Measurements from ENCODE around the gene USP3. TPM values are rescaled to one million over a fixed set of nuclear protein-coding genes. Genes with fewer than 3 reads are reported as not detected.
A peak's percentile ranks its signal among the peaks of the same experiment; 100 is the strongest.

USP3 gene
- total and polyA plus RNA-seq, 2 of the 13 experiments (the other 11 are each of a cell fraction or from before 2014, with no cell fraction given) = 14.3 to 61.2 TPM

GRCh38 chr15:63503739-63504246 is 600 bp upstream of the USP3 start (continued):
- TF ChIP-seq ZNF121 (CRISPR knock-in tag; IDR thresholded peaks at IDR 0.05) (0 out of 2 replicates have a peak, but pooled peaks have one; percentile 25), SP4 (CRISPR knock-in tag; IDR thresholded peaks at IDR 0.05) (no peak), ZBTB44 (CRISPR knock-in tag; IDR thresholded peaks at IDR 0.05) (no peak), NKX3-1 (CRISPR knock-in tag; IDR thresholded peaks at IDR 0.05) (no peak), ZSCAN9 (CRISPR knock-in tag; IDR thresholded peaks at IDR 0.05; ENCODE audit: borderline replicate concordance) (no peak), ZNF775 (CRISPR knock-in tag; IDR thresholded peaks at IDR 0.05; ENCODE audit: borderline replicate concordance) (no peak), PAX8 (CRISPR knock-in tag; IDR thresholded peaks at IDR 0.05; ENCODE audit: borderline replicate concordance) (no peak), HOXA7 (CRISPR knock-in tag; IDR thresholded peaks at IDR 0.05) (no peak), MTA1 (CRISPR knock-in tag; IDR thresholded peaks at IDR 0.05; ENCODE audit: borderline replicate concordance) (no peak; the same call in 1 of the 2 replicates), ZNF274 (CRISPR knock-in tag; IDR thresholded peaks at IDR 0.05) (no peak), ZSCAN12 (CRISPR knock-in tag; IDR thresholded peaks at IDR 0.05) (no peak), ZNF776 (CRISPR knock-in tag; IDR thresholded peaks at IDR 0.05) (no peak), IRF2 (CRISPR knock-in tag; IDR thresholded peaks at IDR 0.05) (0 out of 2 replicates have a peak, but pooled peaks have one; percentile 13), MATR3 (CRISPR knock-in tag; IDR thresholded peaks at IDR 0.05) (no peak), ARID4A (CRISPR knock-in tag; IDR thresholded peaks at IDR 0.05; ENCODE audit: borderline replicate concordance) (no peak), ARNT (IDR thresholded peaks at IDR 0.05) (no peak), BCLAF1 (IDR thresholded peaks at IDR 0.05) (no peak), ZNF549 (CRISPR knock-in tag; IDR thresholded peaks at IDR 0.05) (no peak), ZNF839 (CRISPR knock-in tag; IDR thresholded peaks at IDR 0.05; ENCODE audit: borderline replicate concordance) (no peak), ZNF383 (CRISPR knock-in tag; IDR thresholded peaks at IDR 0.05; ENCODE audit: borderline replicate concordance) (no peak), CBX1 (IDR thresholded peaks at IDR 0.05; ENCODE audit: low read depth) (no peak), FOXJ3 (CRISPR knock-in tag; IDR thresholded peaks at IDR 0.05; ENCODE audit: borderline replicate concordance) (no peak), TFDP2 (CRISPR knock-in tag; IDR thresholded peaks at IDR 0.05) (no peak)

Data from HepG2 (cell line).